IMR-90 (cell line): ENCODE results near the gene CD84. TPM values are rescaled to one million over a fixed set of nuclear protein-coding genes. Genes with fewer than 3 reads are reported as not detected.

Experiments
- ATAC-seq: fragments of 200-7000 bp; cut with Tn5 transposase; 2 replicates; pipeline ENCODE4 v1.9.1; 2020; ENCODE audit warnings: low read depth, mild to moderate bottlenecking, moderate library complexity
- BruUV-seq: library from RNA; stranded (reverse); fragments of 400-500 nt; replicated peaks from 2 replicates; lab custom pipeline; 2021; lab: Mats Ljungman, UMichigan
- CTCF ChIA-PET: fragments of 300-600 bp; formaldehyde crosslinking; extraction: SDS; loops from one replicate; lab custom pipeline; 2021; ENCODE audit warnings: antibody characterized with exemption; lab: Yijun Ruan, JAX
- POLR2A ChIA-PET: fragments of 300-600 bp; sonication (Branson Sonifier 250); formaldehyde crosslinking; loops from one replicate; lab custom pipeline; 2022; ENCODE audit warnings: antibody characterized with exemption; ENCODE audit not compliant: unreplicated experiment; lab: Charles Lee
- DNase-seq: peaks from one replicate; pipeline ENCODE4 v3.0.0; 2013
- H2AFZ ChIP-seq: replicated peaks from 2 replicates; pipeline ENCODE3; 2013; ENCODE audit warnings: low read length, mild to moderate bottlenecking; ENCODE audit not compliant: poor library complexity
- H2AK5ac ChIP-seq: 2 replicates; pipeline ENCODE4 v1.6.1; 2013; ENCODE audit warnings: low read depth, low read length, inconsistent platforms
- H2AK9ac ChIP-seq: replicated peaks from 2 replicates; pipeline ENCODE3; 2013; ENCODE audit warnings: mild to moderate bottlenecking, low read depth, low read length, moderate library complexity; ENCODE audit not compliant: poor library complexity
- H2BK120ac ChIP-seq: 2 replicates; pipeline ENCODE4 v1.6.1; 2013; ENCODE audit warnings: low read depth, low read length, inconsistent platforms
- H2BK15ac ChIP-seq: 3 replicates; pipeline ENCODE4 v1.6.1; 2013; ENCODE audit warnings: low read depth, low read length, inconsistent platforms
- H2BK20ac ChIP-seq: 2 replicates; pipeline ENCODE4 v1.6.1; 2013; ENCODE audit warnings: low read depth, mild to moderate bottlenecking, inconsistent platforms, low read length, moderate library complexity
- H2BK5ac ChIP-seq: 2 replicates; pipeline ENCODE4 v1.6.1; 2013; ENCODE audit warnings: mild to moderate bottlenecking, low read depth, low read length, inconsistent platforms; ENCODE audit not compliant: poor library complexity, severe bottlenecking
- H3K14ac ChIP-seq: replicated peaks from 2 replicates; pipeline ENCODE4 v1.6.1; 2013; ENCODE audit warnings: low read depth, low read length, inconsistent platforms
- H3K18ac ChIP-seq: 2 replicates; pipeline ENCODE4 v1.6.1; 2013; ENCODE audit warnings: low read depth, low read length, control low read depth
- H3K23ac ChIP-seq: 2 replicates; pipeline ENCODE4 v1.6.1; 2013; ENCODE audit warnings: low read depth, low read length, inconsistent platforms
- H3K27ac ChIP-seq: 2 replicates; pipeline ENCODE4 v1.5.1; 2013; ENCODE audit warnings: mild to moderate bottlenecking, control low read depth, low read length; ENCODE audit not compliant: insufficient read depth
- H3K27me3 ChIP-seq: 2 replicates; pipeline ENCODE4 v1.6.1; 2013; ENCODE audit warnings: low read length; ENCODE audit not compliant: control insufficient read depth, insufficient read depth
- H3K36me3 ChIP-seq: 2 replicates; pipeline ENCODE4 v1.6.1; 2013; ENCODE audit warnings: low read length, mixed read lengths; ENCODE audit not compliant: control insufficient read depth, insufficient read depth
- H3K4ac ChIP-seq: 2 replicates; pipeline ENCODE4 v1.6.1; 2013; ENCODE audit warnings: low read depth, low read length, inconsistent platforms
- H3K4me1 ChIP-seq: 2 replicates; pipeline ENCODE4 v1.6.1; 2013; ENCODE audit warnings: low read length, mixed read lengths; ENCODE audit not compliant: control insufficient read depth, insufficient read depth
- H3K4me2 ChIP-seq: 2 replicates; pipeline ENCODE4 v1.6.1; 2013; ENCODE audit warnings: low read depth, mild to moderate bottlenecking, control low read depth, low read length, moderate library complexity
- H3K4me3 ChIP-seq: 2 replicates; pipeline ENCODE4 v1.5.1; 2013; ENCODE audit warnings: low read depth, mild to moderate bottlenecking, control low read depth, low read length, moderate library complexity; ENCODE audit not compliant: insufficient read depth
- H3K56ac ChIP-seq: 2 replicates; pipeline ENCODE4 v1.6.1; 2013; ENCODE audit warnings: low read length, inconsistent platforms; ENCODE audit not compliant: insufficient read depth; ENCODE audit errors: extremely low read depth
- H3K79me1 ChIP-seq, 2 experiments: 2 replicates each; pipeline ENCODE4 v1.6.1; 2013; ENCODE audit warnings: low read length in 2 of 2, inconsistent platforms in 1 of 2, low read depth in 1 of 2
- H3K9ac ChIP-seq: 2 replicates; pipeline ENCODE4 v1.6.1; 2013; ENCODE audit warnings: low read depth, low read length, control low read depth
- H3K9me1 ChIP-seq: 2 replicates; pipeline ENCODE4 v1.6.1; 2013; ENCODE audit warnings: low read length, inconsistent platforms; ENCODE audit not compliant: insufficient read depth
- H3K9me3 ChIP-seq: 2 replicates; pipeline ENCODE4 v1.6.1; 2013; ENCODE audit warnings: low read length; ENCODE audit not compliant: control insufficient read depth, insufficient read depth
- H4K20me1 ChIP-seq: 2 replicates; pipeline ENCODE4 v1.6.1; 2013; ENCODE audit warnings: low read length, inconsistent platforms; ENCODE audit not compliant: insufficient read depth
- H4K5ac ChIP-seq: 2 replicates; pipeline ENCODE4 v1.6.1; 2013; ENCODE audit warnings: mild to moderate bottlenecking, low read depth, low read length, control low read depth
- H4K8ac ChIP-seq, 2 experiments: 2 replicates each; pipeline ENCODE4 v1.6.1; 2013; ENCODE audit warnings: low read depth in 2 of 2, low read length in 2 of 2, control low read depth in 1 of 2, inconsistent platforms in 1 of 2
- H4K91ac ChIP-seq: 2 replicates; pipeline ENCODE4 v1.6.1; 2013; ENCODE audit warnings: low read depth, low read length, inconsistent platforms; ENCODE audit not compliant: insufficient read depth
- CEBPB ChIP-seq: IDR thresholded peaks from 2 replicates; pipeline ENCODE4 v1.6.1; 2012; ENCODE audit warnings: low read depth, low read length, improper control_type of control experiment
- CTCF ChIP-seq: conservative IDR thresholded peaks from 2 replicates; pipeline ENCODE4 v1.5.1; 2012; ENCODE audit warnings: mild to moderate bottlenecking, low read depth, low read length, improper control_type of control experiment
- ELK1 ChIP-seq: fragments of 150-350 bp; IDR thresholded peaks from 2 replicates; pipeline ENCODE4 v1.6.1; 2016; ENCODE audit warnings: low read depth, mild to moderate bottlenecking, low read length, moderate library complexity, borderline replicate concordance
- FOS ChIP-seq: fragments of 150-350 bp; IDR thresholded peaks from 2 replicates; pipeline ENCODE4 v1.6.1; 2016; ENCODE audit warnings: low read depth, low read length
- MAFK ChIP-seq: IDR thresholded peaks from 2 replicates; pipeline ENCODE4 v1.6.1; 2012; ENCODE audit warnings: low read depth, low read length, improper control_type of control experiment
- MAZ ChIP-seq: IDR thresholded peaks from 2 replicates; pipeline ENCODE4 v1.6.1; 2012; ENCODE audit warnings: low read depth, mild to moderate bottlenecking, low read length, improper control_type of control experiment, moderate library complexity, borderline replicate concordance
- MXI1 ChIP-seq: IDR thresholded peaks from 2 replicates; pipeline ENCODE4 v1.6.1; 2012; ENCODE audit warnings: low read depth, mild to moderate bottlenecking, low read length, moderate library complexity, borderline replicate concordance
- NFE2L2 ChIP-seq: fragments of 150-350 bp; IDR thresholded peaks from 2 replicates; pipeline ENCODE4 v1.6.1; 2016; ENCODE audit warnings: low read depth, mild to moderate bottlenecking, low read length
- RFX5 ChIP-seq: IDR thresholded peaks from 2 replicates; pipeline ENCODE4 v1.8.0; 2012; ENCODE audit warnings: low read depth, mild to moderate bottlenecking, low read length, moderate library complexity
- USF2 ChIP-seq: fragments of 150-350 bp; IDR thresholded peaks from 2 replicates; pipeline ENCODE4 v1.6.1; 2017; ENCODE audit warnings: mild to moderate bottlenecking, antibody characterized with exemption, low read length, low read depth
- WGBS, 2 experiments: methylation state at CpG; one replicate each; pipeline versions ENCODE4 v1.1.5 to v1.1.7; 2013; ENCODE audit warnings: missing lambda C conversion rate in 2 of 2; ENCODE audit not compliant: insufficient read length in 1 of 2; ENCODE audit errors: extremely low coverage in 2 of 2; 5-methylcytosine and 5-hydroxymethylcytosine counted together
- dilution Hi-C: fragments of 300-500 bp; cut with HindIII; formaldehyde crosslinking; loops from one replicate; pipeline ENCODE4 v1.14.3; 2018; ENCODE audit warnings: low sequenced_read_pairs; ENCODE audit not compliant: unreplicated experiment
- in situ Hi-C: fragments of 300-500 bp; cut with MboI; formaldehyde crosslinking; loops from 3 replicates; pipeline ENCODE4 v1.14.3; 2019; ENCODE audit warnings: low sequenced_read_pairs, inconsistent platforms, mixed read lengths
- intact Hi-C: fragments of 100-400 bp; cut with micrococcal nuclease; formaldehyde crosslinking; loops from 2 replicates; pipeline ENCODE4 v1.10.0; 2022
- polyA plus RNA-seq, 3 experiments: library from polyadenylated mRNA; depleted of rRNA; stranded (reverse); fragments of >200 nt; gene quantifications; 2 replicates each; pipeline ENCODE4 v1.2.3, GENCODE V29; 2012; ENCODE audit warnings: low replicate concordance in 1 of 3
- total RNA-seq: library from RNA; depleted of rRNA; stranded (reverse); fragments of >200 nt; gene quantifications from 2 replicates; pipeline ENCODE4 v1.2.3, GENCODE V29; 2012

Gene CD84
- total and polyA plus RNA-seq, 2 of the 4 experiments (the other 2 are of a cell fraction): not detected

DNA sequence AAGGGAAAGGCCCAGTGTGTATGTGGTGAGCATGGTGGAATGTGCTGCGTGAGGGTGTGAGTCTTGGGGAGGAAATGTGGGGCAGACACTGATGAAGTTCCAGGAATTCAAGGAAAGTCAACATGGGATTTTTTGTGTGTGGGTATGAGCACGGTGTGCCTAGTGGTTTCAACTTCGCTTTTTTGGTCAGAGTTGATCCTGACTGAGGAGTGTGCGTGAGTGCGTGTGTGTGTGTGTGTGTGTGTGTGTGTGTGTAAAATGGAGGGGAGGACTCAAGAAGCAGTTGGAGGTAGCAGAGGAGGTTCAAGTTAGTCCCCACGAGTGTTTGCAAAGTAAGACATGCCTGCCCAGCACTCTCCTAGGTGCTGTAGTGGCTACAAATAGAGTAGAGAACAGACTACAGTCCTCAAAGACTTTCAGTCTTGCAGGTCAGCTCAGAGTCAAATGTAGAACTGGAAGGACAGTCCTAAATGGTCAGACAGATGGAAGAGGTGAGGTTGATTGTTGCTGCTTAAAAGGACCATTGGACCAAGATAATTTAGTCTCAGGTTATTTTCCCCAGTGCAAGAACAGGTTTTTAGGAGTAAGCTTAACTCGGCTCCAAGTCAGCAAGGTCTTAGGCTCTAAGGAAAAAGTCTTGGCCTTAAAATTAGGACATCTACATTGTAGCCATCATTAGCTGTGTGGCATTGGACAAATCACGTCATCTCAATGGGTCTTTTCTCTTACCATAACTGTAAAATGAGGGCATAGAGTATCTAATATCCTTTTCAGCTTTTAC lies 42.5 kb upstream of the CD84 start (continued):
- no peak for TF ChIP-seq FOS

- H2BK120ac ChIP-seq: no peak overlapping the region
- H3K56ac ChIP-seq: no peak overlapping the region
- no peak overlapping the region for H4K91ac ChIP-seq
- no TSS peak for BruUV-seq
- H2AK9ac ChIP-seq: no peak overlapping the region
- no peaks in the 10 kb centered on the region for H3K9me1 ChIP-seq
- no peak overlapping the region for H3K23ac ChIP-seq
- H4K5ac ChIP-seq: no peak overlapping the region
- ATAC-seq (no peak), DNase-seq (no peak)
- H3K4me1 ChIP-seq: no peaks in the 10 kb centered on the region
- no peak overlapping the region for H3K4me2 ChIP-seq
- H2BK20ac ChIP-seq: no peak overlapping the region
- WGBS, 2 experiments: no CpG with 5 or more reads among the region's 5 CpGs
- dilution Hi-C loops: no loop called here
- H2AFZ ChIP-seq: no peak overlapping the region
- POLR2A ChIA-PET: no interaction called here
- H3K9me3 ChIP-seq: no peaks in the 10 kb centered on the region
- in situ Hi-C loops: loop anchor here (25.0 kb wide), 1 partner anchor 434 kb away; the partner anchor contains the start of gene CASQ1
- H4K20me1 ChIP-seq: no peaks in the 10 kb centered on the region
- TF ChIP-seq MAZ (no peak), MAFK (no peak), RFX5 (no peak), CEBPB (no peak), USF2 (no peak), CTCF (no peak), MXI1 (no peak), ELK1 (no peak), NFE2L2 (no peak)
- H3K4me3 ChIP-seq: no peak overlapping the region
- intact Hi-C loops: no loop called here
- CTCF ChIA-PET: no interaction called here
- no peak overlapping the region for H3K27ac ChIP-seq
- H3K14ac ChIP-seq: no peak overlapping the region
- no peak overlapping the region for H2AK5ac ChIP-seq
- H3K18ac ChIP-seq: no peak overlapping the region
- no peaks in the 10 kb centered on the region for H3K36me3 ChIP-seq
- no peaks in the 10 kb centered on the region for H3K27me3 ChIP-seq
- no peak overlapping the region for H3K9ac ChIP-seq
- H3K79me1 ChIP-seq: no peaks in the 10 kb centered on the region
- no peak overlapping the region for H4K8ac ChIP-seq
- H2BK15ac ChIP-seq: no peak overlapping the region
- no peak overlapping the region for H2BK5ac ChIP-seq
- no peak overlapping the region for H3K4ac ChIP-seq
Measured at GRCh38 chr1:160620942-160621632, 41.8 kb upstream of the CD84 start.
